NOMO-1 (cell line): ENCODE measurements around the gene PRRG4.
"Not testable (repeated sequence)": the region's sequence is repeated elsewhere in the genome, so short reads cannot be mapped to it uniquely, and the experiment has no call there.

Experiments
- DNase-seq, 2 experiments: peaks; one replicate each; lab custom pipeline; 2025; ENCODE audit not compliant: unreplicated experiment in 2 of 2; lab: John Stamatoyannopoulos, UW

PRRG4 gene

GRCh38 chr11:32883421-32883820, 53.7 kb downstream of the PRRG4 start:
- DNase-seq: no peak

GRCh38 chr11:32884023-32884422, 54.3 kb downstream of the PRRG4 start:
- no peak for DNase-seq

GRCh38 chr11:32884770-32885384, 55.1 kb downstream of the PRRG4 start:
- DNase-seq: no peak

GRCh38 chr11:32885556-32885955, 55.8 kb downstream of the PRRG4 start:
- no peak for DNase-seq

GRCh38 chr11:32886180-32886579, 56.5 kb downstream of the PRRG4 start:
- DNase-seq: no peak

GRCh38 chr11:32887707-32888383, 58.1 kb downstream of the PRRG4 start:
- DNase-seq: not testable (repeated sequence)

GRCh38 chr11:32888384-32888710, 58.6 kb downstream of the PRRG4 start:
- DNase-seq: not testable (repeated sequence)

- DNase-seq: no peak
Observed at GRCh38 chr11:32888805-32889204, 59.1 kb downstream of the PRRG4 start.

- peak in 1 of 2 experiments; percentile 5 for DNase-seq
Observed at GRCh38 chr11:32890843-32891656, 61.3 kb downstream of the PRRG4 start.

- peak in 1 of 2 experiments; percentile 69 for DNase-seq
Observed at GRCh38 chr11:32891657-32892354, 62.1 kb downstream of the PRRG4 start.

GRCh38 chr11:32892355-32893092, 62.8 kb downstream of the PRRG4 start, which contains the start of gene QSER1:
TSS of gene QSER1 (plus strand) at chr11:32892811. CDS start at chr11:32893126, 315 bp downstream.
- peak; percentile 52 to 78 for DNase-seq

- DNase-seq: no peak
Observed at GRCh38 chr11:32893093-32893342, 63.3 kb downstream of the PRRG4 start.

- DNase-seq: peak; percentile 31 to 51
Observed at GRCh38 chr11:32893343-32894148, 63.8 kb downstream of the PRRG4 start.

GRCh38 chr11:32894149-32894827, 64.6 kb downstream of the PRRG4 start:
- peak in 1 of 2 experiments; percentile 50 for DNase-seq

GRCh38 chr11:32894921-32895320, 65.2 kb downstream of the PRRG4 start:
- DNase-seq: no peak

GRCh38 chr11:32895471-32895870, 65.7 kb downstream of the PRRG4 start:
- peak in 1 of 2 experiments; percentile 15 for DNase-seq

- no peak for DNase-seq
Observed at GRCh38 chr11:32897103-32897502, 67.4 kb downstream of the PRRG4 start.

GRCh38 chr11:32899438-32899837, 69.7 kb downstream of the PRRG4 start:
- no peak for DNase-seq

- DNase-seq: no peak
Observed at GRCh38 chr11:32902089-32902665, 72.5 kb downstream of the PRRG4 start.
